ENCODE results near the gene GJA10.

DNA sequence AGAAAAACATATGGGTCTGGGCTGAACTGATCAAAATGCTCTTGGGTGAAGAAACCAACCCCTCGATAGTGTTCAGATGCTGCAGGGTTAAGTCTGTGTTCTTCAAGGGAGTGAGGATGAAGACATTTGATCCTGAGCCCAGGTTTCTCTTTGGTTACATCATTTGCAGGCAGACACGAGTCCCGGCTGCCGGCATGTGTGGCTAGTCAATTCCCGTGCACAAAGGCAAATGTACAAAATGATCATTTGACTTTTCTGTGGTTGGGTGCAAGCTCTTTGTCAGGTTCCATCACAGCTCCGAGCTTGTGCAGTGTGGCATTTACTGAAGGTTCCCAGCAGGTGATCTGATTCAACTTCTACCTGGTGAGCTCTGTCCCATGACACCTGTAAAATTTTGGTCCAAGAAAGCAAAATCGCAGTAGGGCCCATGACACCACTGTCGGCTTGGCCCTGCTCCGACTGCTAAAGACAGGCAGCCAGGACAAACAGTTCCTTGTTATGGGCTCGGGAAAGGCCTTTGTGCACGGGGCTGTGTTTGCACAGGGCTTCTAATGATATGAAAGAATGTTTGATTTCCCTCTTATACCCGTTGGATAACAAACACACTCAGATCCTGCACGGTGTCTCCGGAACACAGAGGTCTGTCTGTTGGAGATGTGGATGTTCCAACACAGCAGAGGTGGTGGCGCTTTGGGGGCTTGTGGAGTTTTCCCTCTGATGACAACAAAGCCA, 46.9 kb downstream of the GJA10 start:
- TF ChIP-seq, protein P1, sequence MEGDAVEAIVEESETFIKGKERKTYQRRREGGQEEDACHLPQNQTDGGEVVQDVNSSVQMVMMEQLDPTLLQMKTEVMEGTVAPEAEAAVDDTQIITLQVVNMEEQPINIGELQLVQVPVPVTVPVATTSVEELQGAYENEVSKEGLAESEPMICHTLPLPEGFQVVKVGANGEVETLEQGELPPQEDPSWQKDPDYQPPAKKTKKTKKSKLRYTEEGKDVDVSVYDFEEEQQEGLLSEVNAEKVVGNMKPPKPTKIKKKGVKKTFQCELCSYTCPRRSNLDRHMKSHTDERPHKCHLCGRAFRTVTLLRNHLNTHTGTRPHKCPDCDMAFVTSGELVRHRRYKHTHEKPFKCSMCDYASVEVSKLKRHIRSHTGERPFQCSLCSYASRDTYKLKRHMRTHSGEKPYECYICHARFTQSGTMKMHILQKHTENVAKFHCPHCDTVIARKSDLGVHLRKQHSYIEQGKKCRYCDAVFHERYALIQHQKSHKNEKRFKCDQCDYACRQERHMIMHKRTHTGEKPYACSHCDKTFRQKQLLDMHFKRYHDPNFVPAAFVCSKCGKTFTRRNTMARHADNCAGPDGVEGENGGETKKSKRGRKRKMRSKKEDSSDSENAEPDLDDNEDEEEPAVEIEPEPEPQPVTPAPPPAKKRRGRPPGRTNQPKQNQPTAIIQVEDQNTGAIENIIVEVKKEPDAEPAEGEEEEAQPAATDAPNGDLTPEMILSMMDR (IDR thresholded peaks at IDR 0.05; ENCODE audit: insufficient read depth, low read length) = no peak
- no peak for TF ChIP-seq REST (IDR thresholded peaks at IDR 0.05; ENCODE audit: insufficient replicate concordance, low read depth)

Data from HL-60 (cell line).